ENCODE results near the gene CADPS.

DNA sequence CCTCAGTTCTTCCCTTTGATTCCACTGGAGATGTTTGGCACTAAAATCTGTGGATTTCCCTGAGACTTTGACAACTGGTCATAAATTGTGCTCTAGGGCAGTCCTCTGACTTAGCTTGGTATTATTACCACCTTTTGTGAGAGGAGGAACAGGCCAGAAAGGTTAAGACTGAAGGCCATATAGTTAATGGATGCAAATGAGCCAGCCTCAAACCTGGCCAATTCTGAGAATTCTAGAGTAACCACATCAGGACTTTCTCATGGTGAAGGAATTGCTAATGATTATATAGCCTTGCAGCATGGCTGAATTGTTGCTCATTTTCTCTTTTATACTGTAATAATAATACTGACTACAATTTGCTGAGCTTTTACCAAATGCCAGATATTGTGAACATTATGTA, 162.5 kb downstream of the CADPS start:
- no peak for TF ChIP-seq CTCF (conservative IDR thresholded peaks at IDR 0.05; ENCODE audit: low read length)
- no peak for TF ChIP-seq EZH2phosphoT487 (IDR thresholded peaks at IDR 0.05; ENCODE audit: borderline replicate concordance, low read depth, low read length)

All from OCI-LY7 (cell line).